Skeletal muscle tissue (tissue), 4 donors: ENCODE measurements around the gene TRPM6. TPM values are rescaled to one million over a fixed set of nuclear protein-coding genes. Genes with fewer than 3 reads are reported as not detected.

Experiments
- H3K27ac ChIP-seq: one replicate; pipeline ENCODE4 v1.7.0; 2013; ENCODE audit warnings: mild to moderate bottlenecking, low read depth, low read length, inconsistent platforms
- H3K27me3 ChIP-seq, 3 donors: one replicate each; pipeline ENCODE4 v1.7.0; 2013; ENCODE audit warnings: low read length in 3 of 3; ENCODE audit not compliant: control insufficient read depth in 3 of 3, insufficient read depth in 3 of 3
- H3K36me3 ChIP-seq, 3 donors: one replicate each; pipeline ENCODE4 v1.7.0; 2013; ENCODE audit warnings: low read length in 3 of 3; ENCODE audit not compliant: control insufficient read depth in 3 of 3, insufficient read depth in 3 of 3
- H3K4me1 ChIP-seq, 3 donors: one replicate each; pipeline ENCODE4 v1.7.0; 2013; ENCODE audit warnings: low read length in 3 of 3, mild to moderate bottlenecking in 3 of 3; ENCODE audit not compliant: control insufficient read depth in 3 of 3, insufficient read depth in 3 of 3
- H3K4me3 ChIP-seq, 3 donors: one replicate each; pipeline ENCODE4 v1.7.0; 2013; ENCODE audit warnings: low read length in 3 of 3
- H3K9ac ChIP-seq, 3 donors: one replicate each; pipeline ENCODE4 v1.7.0; 2013; ENCODE audit warnings: low read length in 3 of 3, mild to moderate bottlenecking in 3 of 3, moderate library complexity in 2 of 3, low read depth in 1 of 3
- H3K9me3 ChIP-seq, 3 donors: one replicate each; pipeline ENCODE4 v1.7.0; 2013; ENCODE audit warnings: low read length in 3 of 3; ENCODE audit not compliant: control insufficient read depth in 3 of 3
- total RNA-seq: library from RNA; depleted of rRNA; stranded (reverse); fragments of >200 nt; gene quantifications from one replicate; pipeline ENCODE4 v1.2.3, GENCODE V29; 2014
- donor health status: Osteomylitis.

TRPM6 gene
- total RNA-seq, 1 donor from 2014 or later = under 0.01 TPM

DNA sequence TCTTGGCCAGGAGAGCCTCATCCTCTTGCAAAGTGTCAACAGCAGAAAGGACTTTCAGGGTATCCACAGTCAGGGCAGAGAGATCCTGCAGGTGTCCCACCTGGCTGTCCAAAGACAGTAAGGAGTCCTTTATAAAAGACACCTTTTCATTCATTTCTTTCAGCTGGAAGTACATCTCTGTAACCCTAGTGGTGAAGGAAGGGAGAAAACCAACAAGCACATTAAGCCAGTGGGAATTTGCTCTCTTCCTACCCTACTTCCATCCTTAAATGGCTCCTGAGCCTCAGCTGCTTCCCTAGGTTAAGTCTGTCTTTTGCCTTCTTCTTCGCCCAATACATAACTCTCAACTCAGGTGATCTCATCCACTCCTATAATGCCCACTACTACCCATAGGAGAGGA, 124.8 kb downstream of the TRPM6 start:
- Histone ChIP-seq H3K9me3 (no peaks in the 10 kb centered on the region), H3K27ac (no peak overlapping the region), H3K36me3 (no peaks in the 10 kb centered on the region), H3K27me3 (no peaks in the 10 kb centered on the region), H3K4me3 (no peak overlapping the region), H3K4me1 (no peaks in the 10 kb centered on the region), H3K9ac (no peak overlapping the region)

DNA sequence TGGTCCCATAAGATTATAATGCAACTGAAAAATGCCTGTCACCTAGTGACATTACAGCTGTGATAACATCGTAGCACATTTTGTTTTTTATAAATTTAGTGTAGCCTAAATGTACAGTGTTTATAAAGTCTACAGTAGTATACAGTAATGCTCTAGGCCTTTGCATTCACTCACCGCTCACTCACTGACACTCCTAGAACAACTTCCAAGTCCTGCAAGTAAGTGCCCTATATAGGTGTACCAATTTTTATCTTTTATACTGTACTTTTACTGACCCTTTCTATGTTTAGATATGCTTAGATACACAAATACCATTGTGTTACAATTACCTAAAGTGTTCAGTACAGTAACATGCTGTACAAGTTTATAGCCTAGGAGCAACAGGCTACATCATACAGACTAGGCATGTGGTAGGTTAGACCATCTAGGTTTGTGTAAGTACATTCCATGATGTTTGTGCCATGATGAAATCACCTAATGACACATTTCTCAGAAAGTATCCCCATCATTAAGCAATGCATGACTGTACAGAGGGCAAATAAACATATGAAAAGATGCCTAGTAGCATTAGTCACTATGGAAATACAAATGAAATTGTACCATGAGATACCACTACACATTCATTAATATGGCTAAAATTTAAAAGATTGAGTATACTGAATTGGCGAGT, 127.6 kb downstream of the TRPM6 start:
- Histone ChIP-seq H3K4me3 (no peak overlapping the region), H3K27ac (no peak overlapping the region), H3K27me3 (no peaks in the 10 kb centered on the region), H3K9ac (no peak overlapping the region), H3K9me3 (no peaks in the 10 kb centered on the region), H3K4me1 (no peaks in the 10 kb centered on the region), H3K36me3 (no peaks in the 10 kb centered on the region)

DNA sequence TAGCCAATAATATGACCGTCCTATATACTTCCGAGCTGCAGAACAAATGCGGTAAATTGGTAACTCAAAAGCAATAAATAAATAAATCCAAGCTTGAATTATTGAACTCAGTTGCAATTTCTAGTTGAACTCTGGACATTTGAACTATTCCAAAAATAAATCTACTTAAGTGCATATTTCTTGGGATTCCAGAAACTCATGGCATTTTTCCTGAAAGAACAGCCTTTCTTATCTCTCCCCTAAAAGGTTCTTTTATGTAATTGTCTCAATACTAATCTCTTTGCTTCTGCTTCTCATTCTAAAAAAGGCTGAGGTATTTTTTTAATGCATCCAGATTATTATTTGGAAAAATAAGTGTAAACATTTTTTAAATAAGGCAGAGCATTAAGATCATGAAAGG, 131.7 kb downstream of the TRPM6 start:
- H3K9me3 ChIP-seq = no peaks in the 10 kb centered on the region
- no peak overlapping the region for H3K27ac ChIP-seq
- H3K4me1 ChIP-seq = no peaks in the 10 kb centered on the region
- no peaks in the 10 kb centered on the region for H3K36me3 ChIP-seq
- no peaks in the 10 kb centered on the region for H3K27me3 ChIP-seq
- no peak overlapping the region for H3K4me3 ChIP-seq
- no peak overlapping the region for H3K9ac ChIP-seq

DNA sequence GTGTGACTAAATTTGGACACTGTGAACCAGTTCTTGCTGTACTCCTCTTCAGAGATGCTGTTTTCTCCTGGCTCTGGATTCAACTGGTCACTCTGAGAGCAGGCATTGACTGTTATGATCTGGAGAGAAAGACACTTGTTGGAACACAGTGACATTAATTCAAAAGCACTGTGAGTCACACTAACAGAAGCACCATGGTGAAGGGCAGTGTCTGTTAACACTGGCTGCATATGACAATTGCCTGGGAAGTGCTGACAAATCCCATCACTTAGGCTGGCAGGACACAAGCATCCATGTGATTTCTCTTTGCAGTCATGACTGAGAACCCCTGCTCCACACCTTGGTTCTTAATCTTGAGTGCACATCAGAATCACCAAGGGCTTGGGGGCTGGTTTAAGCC, 132.4 kb downstream of the TRPM6 start:
- Histone ChIP-seq H3K4me3 (no peak overlapping the region), H3K9me3 (no peaks in the 10 kb centered on the region), H3K36me3 (no peaks in the 10 kb centered on the region), H3K9ac (no peak overlapping the region), H3K27me3 (no peaks in the 10 kb centered on the region), H3K27ac (no peak overlapping the region), H3K4me1 (no peaks in the 10 kb centered on the region)

DNA sequence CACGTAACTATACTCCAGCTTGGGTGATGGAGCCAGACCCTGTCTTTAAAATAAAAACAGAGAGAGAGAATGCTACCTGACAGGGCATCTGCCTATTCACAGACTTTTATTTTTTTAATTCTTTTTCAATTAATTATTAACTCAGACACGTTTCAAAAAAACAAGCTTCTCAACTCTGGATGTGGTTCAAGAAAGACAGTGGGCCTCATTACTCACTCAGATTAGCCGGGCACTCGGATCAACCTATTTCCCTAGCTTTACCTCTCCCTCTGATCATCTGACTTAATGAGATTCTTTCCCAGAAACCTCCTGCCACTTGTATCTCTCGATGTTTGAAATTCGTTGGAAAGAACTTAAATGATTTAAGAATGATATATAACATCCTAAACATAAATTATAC, 134.1 kb downstream of the TRPM6 start:
- no peaks in the 10 kb centered on the region for H3K4me1 ChIP-seq
- no peak overlapping the region for H3K27ac ChIP-seq
- no peak overlapping the region for H3K4me3 ChIP-seq
- H3K36me3 ChIP-seq = no peaks in the 10 kb centered on the region
- no peaks in the 10 kb centered on the region for H3K9me3 ChIP-seq
- H3K27me3 ChIP-seq = no peaks in the 10 kb centered on the region
- no peak overlapping the region for H3K9ac ChIP-seq

DNA sequence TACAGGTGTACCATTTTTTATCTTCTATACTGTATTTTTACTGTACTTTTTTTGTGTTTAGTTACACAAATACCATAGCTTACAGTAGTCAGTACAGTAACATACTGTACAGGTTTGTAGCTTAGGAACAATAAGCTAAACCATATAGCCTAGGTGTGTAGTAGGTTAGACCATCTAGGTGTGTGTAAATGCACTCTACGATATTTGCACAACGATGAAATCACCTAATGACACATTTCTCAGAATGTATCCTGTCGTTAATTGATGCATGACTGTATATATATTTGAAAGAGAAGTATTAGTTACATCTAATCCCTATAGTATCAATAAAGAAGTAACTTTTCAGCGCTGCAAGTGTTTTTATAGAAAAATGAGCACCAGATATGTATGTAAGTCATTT, 138.8 kb downstream of the TRPM6 start:
- Histone ChIP-seq H3K27me3 (no peaks in the 10 kb centered on the region), H3K9ac (no peak overlapping the region), H3K36me3 (no peaks in the 10 kb centered on the region), H3K9me3 (no peaks in the 10 kb centered on the region), H3K27ac (no peak overlapping the region), H3K4me3 (no peak overlapping the region), H3K4me1 (no peaks in the 10 kb centered on the region)

DNA sequence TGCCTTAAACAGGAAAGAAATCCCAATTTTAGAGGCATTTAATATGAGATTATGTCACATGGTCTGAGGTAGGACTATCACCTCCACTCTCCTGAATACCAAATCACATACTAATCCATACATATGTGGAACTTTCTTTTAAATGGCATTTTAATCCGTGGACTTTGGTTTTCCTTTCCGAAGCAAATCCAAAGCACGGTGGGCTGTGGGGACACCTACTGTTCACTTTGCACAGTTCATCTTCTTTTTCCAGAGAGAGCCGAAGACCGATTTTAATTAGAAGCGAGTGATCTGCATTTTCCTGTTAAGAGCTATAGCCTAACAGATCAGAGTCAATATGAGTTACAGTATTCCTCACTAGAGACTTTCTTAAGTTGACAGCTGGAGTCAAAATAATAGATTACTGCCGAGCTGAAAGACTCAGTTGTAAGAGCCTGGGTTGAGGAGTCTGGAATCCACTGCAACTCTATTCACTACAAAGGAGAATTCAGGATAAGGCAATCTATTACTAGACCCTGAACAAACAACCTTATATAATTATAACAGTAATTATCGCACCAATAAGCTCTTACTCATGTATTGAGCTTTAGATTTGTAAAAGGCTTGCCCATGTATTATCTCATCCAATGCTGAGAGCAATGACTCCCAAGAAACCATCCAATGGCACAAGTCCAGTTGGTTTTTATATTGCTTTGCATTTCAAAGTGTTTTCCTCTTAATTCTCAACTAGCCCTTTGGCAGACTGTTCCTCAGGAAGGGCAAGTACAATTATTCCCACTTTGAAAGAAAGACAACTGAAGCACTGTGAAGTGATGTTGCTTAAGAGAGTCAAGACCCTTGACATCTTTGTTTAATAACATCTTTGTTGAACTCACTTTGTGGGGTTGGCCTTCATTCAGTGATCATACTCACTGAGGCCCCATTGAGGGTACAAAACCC, 144.7 kb downstream of the TRPM6 start:
- H3K9me3 ChIP-seq = no peaks in the 10 kb centered on the region
- H3K4me3 ChIP-seq = no peak overlapping the region
- no peaks in the 10 kb centered on the region for H3K27me3 ChIP-seq
- peak overlapping the region in 1 of 3 donors; percentile 20 for H3K9ac ChIP-seq
- no peak overlapping the region for H3K27ac ChIP-seq
- no peaks in the 10 kb centered on the region for H3K4me1 ChIP-seq
- no peaks in the 10 kb centered on the region for H3K36me3 ChIP-seq

DNA sequence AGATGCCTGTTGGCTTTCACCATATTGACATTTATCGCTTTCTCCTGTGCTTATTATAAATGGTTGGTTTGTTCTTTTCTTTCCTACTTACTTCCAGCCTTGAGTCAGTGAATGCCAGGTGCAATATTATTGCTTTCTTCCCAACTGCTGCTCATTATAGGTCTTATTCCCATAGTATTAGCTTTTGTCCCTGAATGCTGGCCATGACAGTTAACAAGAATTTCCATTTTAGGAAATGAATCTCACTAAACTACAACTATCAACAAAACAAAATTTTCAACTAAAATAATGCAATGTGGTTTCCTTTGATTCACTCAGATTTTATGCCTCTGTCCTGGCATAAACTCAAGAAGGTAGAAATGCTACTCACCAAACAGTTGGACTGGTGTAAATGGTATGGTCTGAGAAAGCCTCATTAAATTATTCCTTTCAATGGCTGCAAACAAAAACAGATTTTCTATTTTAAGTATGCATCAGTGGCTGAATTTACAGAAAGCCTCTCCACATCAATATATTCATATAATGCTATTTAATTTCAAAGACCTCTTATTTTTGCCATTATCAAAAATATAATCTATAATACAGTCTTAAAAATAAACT, 145.4 kb downstream of the TRPM6 start:
- H3K9me3 ChIP-seq = no peaks in the 10 kb centered on the region
- no peaks in the 10 kb centered on the region for H3K36me3 ChIP-seq
- no peak overlapping the region for H3K27ac ChIP-seq
- H3K9ac ChIP-seq = peak overlapping the region in 1 of 3 donors; percentile 20
- H3K4me3 ChIP-seq = no peak overlapping the region
- no peaks in the 10 kb centered on the region for H3K27me3 ChIP-seq
- no peaks in the 10 kb centered on the region for H3K4me1 ChIP-seq

DNA sequence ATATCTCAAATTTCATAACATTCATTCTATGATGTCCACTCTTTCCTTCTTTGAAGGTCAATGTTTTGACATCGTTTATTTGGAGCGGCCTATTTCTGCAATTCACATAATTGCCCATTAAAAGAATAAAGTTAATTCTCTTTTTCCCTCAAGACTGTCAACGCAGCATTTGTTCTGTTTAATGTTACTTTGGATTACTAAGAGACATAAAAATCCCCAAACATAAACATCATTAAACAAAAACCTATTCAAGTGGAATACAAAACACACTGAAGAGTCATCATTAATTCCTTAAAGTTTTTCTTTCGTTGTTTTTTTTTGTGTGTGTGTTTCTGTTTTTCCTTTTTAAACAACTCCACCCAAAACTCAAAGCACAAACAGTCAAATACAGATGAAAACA, 151.1 kb downstream of the TRPM6 start:
- Histone ChIP-seq H3K9ac (no peak overlapping the region), H3K4me3 (no peak overlapping the region), H3K27me3 (no peaks in the 10 kb centered on the region), H3K36me3 (no peaks in the 10 kb centered on the region), H3K27ac (no peak overlapping the region), H3K4me1 (no peaks in the 10 kb centered on the region), H3K9me3 (no peaks in the 10 kb centered on the region)

DNA sequence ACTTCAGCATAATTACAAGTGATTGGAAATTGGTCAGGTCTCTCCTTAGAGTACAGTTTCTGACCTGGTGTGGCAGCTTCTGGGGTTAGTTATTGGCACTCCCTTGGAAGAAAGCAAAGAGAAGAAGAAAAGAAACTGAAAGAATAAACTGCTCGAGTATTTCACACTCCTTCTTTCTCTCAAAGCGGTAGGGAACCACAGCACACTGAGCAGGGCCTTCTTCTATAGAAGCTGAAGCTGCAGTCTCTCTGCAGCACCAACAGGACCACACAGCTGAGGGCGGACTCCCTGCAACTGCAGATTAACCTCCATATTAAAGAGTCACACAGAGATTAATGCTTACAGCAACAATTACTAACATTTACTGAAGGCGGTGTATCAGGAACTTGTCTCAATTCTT, 152.0 kb downstream of the TRPM6 start:
- no peaks in the 10 kb centered on the region for H3K36me3 ChIP-seq

More for the DNA sequence above, 152.0 kb downstream of the TRPM6 start:
- Histone ChIP-seq H3K27ac (no peak overlapping the region), H3K4me3 (no peak overlapping the region), H3K4me1 (no peaks in the 10 kb centered on the region), H3K9ac (no peak overlapping the region), H3K27me3 (no peaks in the 10 kb centered on the region), H3K9me3 (no peaks in the 10 kb centered on the region)
